Pulmonary artery endothelial cell (primary cell): ENCODE results near the gene ALPP. TPM values are rescaled to one million over a fixed set of nuclear protein-coding genes. Genes with fewer than 3 reads are reported as not detected.
"Not testable (repeated sequence)": the region's sequence is repeated elsewhere in the genome, so short reads cannot be mapped to it uniquely, and the experiment has no call there.

Experiments
- DNase-seq: peaks from one replicate; pipeline ENCODE4 v3.0.0-alpha.2; 2011; ENCODE audit warnings: low read depth, low spot score
- total RNA-seq: library from RNA; depleted of rRNA; stranded (reverse); fragments of >200 nt; gene quantifications from 2 replicates; pipeline ENCODE4 v1.2.3, GENCODE V29; 2014

Gene ALPP
- total RNA-seq, 1 donor from 2014 or later = not detected

- no peak for DNase-seq
Measured at GRCh38 chr2:232341061-232341738, 37.4 kb upstream of the ALPP start.

GRCh38 chr2:232341739-232342126 lies 36.8 kb upstream of the ALPP start:
- no peak for DNase-seq

- no peak for DNase-seq
Measured at GRCh38 chr2:232342635-232343565, 35.7 kb upstream of the ALPP start.

- DNase-seq = no peak
Measured at GRCh38 chr2:232343821-232344220, 34.7 kb upstream of the ALPP start.

GRCh38 chr2:232345251-232345650 lies 33.3 kb upstream of the ALPP start:
- DNase-seq = no peak

- DNase-seq = no peak
Measured at GRCh38 chr2:232347369-232347768, 31.2 kb upstream of the ALPP start.

- DNase-seq = no peak
Measured at GRCh38 chr2:232348936-232349335, 29.6 kb upstream of the ALPP start.

- no peak for DNase-seq
Measured at GRCh38 chr2:232349546-232349945, 29.0 kb upstream of the ALPP start.

GRCh38 chr2:232349946-232350635 lies 28.5 kb upstream of the ALPP start:
- no peak for DNase-seq

GRCh38 chr2:232350804-232351685 lies 27.5 kb upstream of the ALPP start:
- no peak for DNase-seq

GRCh38 chr2:232351686-232352510 lies 26.7 kb upstream of the ALPP start:
- DNase-seq = no peak

GRCh38 chr2:232352511-232353091 lies 25.9 kb upstream of the ALPP start:
- DNase-seq = no peak

GRCh38 chr2:232353096-232353495 lies 25.5 kb upstream of the ALPP start:
- DNase-seq = no peak

- DNase-seq = no peak
Measured at GRCh38 chr2:232353660-232354059, 24.9 kb upstream of the ALPP start.

- DNase-seq = no peak
Measured at GRCh38 chr2:232354069-232354468, 24.5 kb upstream of the ALPP start.

- DNase-seq = no peak
Measured at GRCh38 chr2:232361646-232362045, 16.9 kb upstream of the ALPP start.

GRCh38 chr2:232362174-232362900 lies 16.2 kb upstream of the ALPP start:
- no peak for DNase-seq

GRCh38 chr2:232363064-232363783 lies 15.3 kb upstream of the ALPP start:
- DNase-seq = not testable (repeated sequence)
